ENCODE data around the gene STT3A.

DNA sequence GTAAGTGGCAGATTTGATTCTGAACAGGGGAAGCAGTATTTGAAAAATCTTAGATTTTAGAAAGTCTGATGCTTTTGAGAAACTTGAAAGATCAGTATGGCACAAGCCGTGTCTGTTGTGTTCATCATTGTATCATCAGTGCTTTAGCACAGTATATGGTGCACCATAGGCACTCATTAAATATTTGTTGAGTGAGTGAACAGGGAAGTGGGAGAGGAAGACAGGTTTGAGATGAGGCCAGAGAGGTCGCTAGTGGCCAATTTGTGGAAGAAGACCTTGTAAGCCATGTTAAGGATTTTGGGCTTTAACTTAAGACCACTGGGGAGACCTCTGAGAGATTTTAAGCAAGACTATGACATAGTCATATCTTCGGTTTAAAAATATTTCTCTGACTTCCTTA, 45.2 kb downstream of the STT3A start:
- TF ChIP-seq, protein P1, sequence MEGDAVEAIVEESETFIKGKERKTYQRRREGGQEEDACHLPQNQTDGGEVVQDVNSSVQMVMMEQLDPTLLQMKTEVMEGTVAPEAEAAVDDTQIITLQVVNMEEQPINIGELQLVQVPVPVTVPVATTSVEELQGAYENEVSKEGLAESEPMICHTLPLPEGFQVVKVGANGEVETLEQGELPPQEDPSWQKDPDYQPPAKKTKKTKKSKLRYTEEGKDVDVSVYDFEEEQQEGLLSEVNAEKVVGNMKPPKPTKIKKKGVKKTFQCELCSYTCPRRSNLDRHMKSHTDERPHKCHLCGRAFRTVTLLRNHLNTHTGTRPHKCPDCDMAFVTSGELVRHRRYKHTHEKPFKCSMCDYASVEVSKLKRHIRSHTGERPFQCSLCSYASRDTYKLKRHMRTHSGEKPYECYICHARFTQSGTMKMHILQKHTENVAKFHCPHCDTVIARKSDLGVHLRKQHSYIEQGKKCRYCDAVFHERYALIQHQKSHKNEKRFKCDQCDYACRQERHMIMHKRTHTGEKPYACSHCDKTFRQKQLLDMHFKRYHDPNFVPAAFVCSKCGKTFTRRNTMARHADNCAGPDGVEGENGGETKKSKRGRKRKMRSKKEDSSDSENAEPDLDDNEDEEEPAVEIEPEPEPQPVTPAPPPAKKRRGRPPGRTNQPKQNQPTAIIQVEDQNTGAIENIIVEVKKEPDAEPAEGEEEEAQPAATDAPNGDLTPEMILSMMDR (conservative IDR thresholded peaks at IDR 0.05 in 1 of 2, IDR thresholded peaks at IDR 0.05 in 1 of 2; ENCODE audit: low read depth in 1 of 2, low read length in 2 of 2): no peak
- TF ChIP-seq EZH2 (IDR thresholded peaks at IDR 0.05; ENCODE audit: low read length, missing control alignments): no peak
